Stimulated activated naive CD4-positive, alpha-beta T cell treated with Interleukin-2 at 50 U/mL for 16 hours (primary cell): ENCODE data around the gene MTX1.
A peak's percentile ranks its signal among the peaks of the same experiment; 100 is the strongest.
"Not testable (repeated sequence)": the region's sequence is repeated elsewhere in the genome, so short reads cannot be mapped to it uniquely, and the experiment has no call there.

ENCODE experiments used
- DNase-seq: peaks from one replicate; lab custom pipeline; 2025; lab: John Stamatoyannopoulos, UW

The MTX1 gene

DNA sequence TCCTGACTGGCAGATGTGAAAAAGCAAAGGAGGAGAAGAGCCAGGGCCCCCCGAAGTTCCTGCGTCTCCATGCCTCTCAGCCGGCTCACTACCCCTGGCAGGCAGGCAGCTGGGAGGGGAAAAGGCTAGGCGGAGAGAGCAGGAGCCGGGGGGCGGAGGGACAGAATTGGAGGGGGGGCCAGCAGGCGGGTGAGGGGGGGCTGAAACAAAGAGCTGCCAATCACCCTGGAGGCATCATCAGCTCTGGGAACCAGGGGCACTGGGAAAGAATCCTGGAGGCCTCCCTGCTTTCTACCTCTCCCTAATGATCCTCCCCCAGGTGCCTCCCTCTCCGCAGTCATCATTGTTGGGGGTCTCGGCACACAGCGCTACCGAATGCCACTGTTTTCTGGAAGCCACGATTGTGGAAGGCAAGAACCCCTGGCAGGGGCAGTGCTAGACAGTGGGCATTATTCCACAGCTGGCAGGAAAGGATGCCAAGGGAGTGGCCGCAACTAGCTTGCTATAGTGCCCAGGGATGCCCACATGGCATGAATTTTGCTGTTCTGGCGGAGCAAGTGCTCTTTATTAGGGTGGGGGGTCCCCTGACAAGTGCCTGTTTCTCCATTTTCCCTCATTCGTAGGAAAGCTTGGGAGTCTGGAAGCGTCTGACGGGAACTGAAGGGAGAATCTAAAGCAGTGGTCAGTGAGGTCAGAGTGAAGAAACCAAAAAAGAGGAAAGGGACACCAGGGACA lies 522 bp upstream of the MTX1 start, which contains the start of gene THBS3:
TSS of gene THBS3 (minus strand) at position 92 of the 735 bp plus-strand sequence. CDS start at position 71, 21 bp downstream.
- no peak for DNase-seq

DNA sequence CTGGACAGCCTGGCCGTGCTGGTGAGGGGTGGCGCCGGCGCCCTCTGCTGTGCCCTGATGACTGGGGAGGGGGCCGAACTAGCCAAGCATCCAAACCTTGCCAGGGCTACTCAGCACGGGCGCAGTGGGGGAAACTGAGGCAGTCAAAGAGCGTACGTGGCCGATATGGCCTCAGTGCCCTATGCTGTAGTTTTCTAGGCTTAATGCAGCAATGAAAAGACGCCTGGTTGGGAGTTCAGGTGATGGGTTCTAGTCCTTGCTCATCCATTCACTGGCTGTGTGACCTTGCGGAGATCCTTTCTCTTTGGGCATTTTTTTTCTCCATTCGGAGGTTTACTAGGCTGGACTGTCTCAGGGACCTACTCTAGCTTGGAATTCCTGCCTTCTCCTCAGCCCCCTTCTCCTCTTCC lies 822 bp downstream of the MTX1 start:
- DNase-seq: no peak

DNA sequence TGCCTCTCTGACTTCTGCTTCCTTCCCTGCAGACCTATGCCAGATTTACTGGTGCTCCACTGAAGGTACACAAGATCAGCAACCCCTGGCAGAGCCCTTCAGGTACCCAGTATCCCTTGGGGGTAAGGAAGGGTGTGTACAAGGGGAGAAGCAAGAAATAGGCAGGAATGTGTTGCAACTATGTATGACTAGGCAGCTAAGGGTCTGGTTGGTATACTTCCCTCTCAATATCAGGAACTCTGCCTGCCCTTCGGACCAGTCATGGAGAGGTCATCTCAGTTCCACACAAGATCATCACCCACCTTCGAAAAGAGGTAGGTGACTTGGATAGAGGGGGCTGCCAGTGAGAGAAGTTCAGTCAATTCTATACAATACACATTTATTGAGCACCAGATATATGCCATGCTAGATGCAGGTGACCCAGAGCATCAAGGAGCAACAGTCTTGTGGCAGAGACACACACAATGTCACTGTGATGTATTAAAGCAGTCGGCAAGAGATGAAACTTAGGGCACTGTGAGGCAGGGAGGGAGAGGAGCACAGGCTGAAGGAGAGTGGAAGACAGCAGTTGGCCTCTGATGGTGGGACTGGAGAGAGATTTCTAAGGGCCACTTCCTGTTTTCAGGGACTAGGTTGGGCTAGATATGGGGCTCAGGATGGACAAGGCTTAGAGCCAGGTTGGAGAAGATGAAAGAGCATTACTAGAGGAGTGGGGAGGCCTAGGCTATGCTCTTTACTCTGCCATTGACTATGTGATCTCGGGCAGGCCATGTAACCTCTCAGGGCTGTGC lies 2.0 kb downstream of the MTX1 start:
- DNase-seq: no peak

DNA sequence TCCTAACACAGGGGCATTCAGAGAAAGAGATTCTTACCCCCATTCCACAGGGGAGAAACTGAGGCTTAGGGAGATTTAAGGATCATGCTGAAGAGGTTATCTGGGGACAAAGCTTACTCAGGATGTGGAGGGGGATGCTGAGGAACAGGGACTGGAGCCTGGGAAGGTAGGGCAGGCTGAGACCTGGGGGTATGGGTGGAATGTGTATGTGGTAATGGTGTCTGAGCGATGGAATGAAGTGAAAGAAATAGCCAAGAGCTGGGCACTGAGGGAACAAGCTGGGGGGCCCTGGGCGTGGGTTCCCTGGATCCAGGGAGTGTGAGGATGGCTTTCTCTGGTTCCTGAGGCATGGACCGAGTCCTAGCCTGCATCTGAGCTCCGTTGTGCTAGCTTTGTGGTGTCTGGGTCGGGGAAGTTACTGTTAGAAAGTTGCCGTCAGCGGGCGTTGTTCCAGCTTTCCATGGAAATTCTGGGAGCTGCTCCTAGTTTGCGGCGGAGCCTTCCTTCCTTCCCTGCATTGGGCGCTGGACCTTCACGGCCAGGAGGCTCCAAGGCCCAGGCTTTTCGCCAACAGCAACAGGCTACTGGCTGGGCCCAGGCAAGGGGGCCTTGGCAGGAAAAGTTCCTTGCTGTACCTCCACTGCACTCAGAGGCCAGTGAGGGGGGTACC lies 3.0 kb downstream of the MTX1 start:
- DNase-seq: not testable (repeated sequence)

DNA sequence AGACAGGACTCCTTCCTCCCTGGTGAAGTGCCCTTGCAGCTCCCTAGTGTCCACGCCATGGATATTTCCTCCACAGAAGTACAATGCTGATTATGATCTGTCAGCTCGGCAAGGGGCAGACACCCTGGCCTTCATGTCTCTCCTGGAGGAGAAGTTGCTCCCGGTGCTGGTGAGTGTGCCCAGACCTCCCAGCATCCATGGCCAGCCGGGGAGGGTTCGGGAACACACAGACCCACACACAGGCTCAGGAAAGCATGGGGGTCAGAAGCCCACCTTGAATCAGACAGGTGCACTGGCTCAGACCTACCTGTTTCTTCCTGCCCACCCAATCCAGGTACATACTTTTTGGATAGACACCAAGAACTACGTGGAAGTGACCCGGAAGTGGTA lies 3.6 kb downstream of the MTX1 start:
- not testable (repeated sequence) for DNase-seq

DNA sequence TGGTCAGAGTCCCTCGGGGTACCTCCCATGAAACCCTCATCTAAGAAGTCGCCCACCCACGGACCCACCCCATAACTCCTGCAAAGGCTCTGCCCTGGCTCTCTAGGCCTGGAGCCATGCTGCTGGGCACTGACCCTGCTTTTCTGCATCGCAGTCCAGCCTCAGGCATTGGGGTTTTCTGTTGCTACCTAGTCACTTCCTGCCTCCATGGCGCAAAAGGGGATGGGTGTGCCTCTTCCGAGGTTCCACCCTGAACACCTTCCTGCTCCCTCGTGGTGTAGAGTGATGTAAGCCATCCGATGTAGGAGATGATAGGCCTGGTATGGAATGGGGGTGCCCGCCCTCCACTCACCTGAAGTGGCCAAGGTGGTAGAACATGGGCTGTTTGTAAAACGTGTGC lies 6.2 kb downstream of the MTX1 start:
- not testable (repeated sequence) for DNase-seq

DNA sequence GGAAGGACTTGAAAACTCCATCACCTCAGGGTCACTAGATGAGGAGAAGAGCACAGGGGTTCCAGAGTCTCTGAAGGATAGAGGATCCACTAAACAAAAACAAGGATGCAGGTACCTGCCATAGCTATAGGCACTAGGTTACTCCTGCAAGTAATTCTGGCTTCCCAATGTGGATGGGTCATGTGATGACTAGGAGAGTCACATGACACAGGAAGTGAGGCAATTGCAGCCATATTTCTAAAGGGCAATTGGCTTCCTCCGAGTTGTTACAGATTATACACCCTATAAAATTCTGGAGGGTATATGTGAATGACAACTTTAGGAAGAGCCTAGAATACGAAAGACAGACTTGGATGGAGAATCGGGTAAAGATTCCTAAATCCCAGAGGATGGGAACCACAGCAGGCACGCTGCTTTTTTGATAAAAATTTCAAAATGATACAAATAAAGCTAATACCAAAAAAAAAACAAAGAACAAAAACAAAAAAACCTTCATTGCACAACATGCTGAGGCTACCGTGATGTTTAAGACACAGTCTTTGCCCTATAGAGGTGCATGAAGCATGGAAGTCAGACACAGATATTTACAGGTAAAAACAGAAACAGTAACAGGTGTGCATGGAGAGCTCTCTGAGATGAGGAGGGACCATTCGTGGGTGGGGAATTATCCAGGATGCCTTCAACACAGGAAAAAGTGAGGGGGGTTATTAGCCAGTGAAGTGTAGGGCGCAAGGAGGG lies 10.5 kb downstream of the MTX1 start:
- no peak for DNase-seq

DNA sequence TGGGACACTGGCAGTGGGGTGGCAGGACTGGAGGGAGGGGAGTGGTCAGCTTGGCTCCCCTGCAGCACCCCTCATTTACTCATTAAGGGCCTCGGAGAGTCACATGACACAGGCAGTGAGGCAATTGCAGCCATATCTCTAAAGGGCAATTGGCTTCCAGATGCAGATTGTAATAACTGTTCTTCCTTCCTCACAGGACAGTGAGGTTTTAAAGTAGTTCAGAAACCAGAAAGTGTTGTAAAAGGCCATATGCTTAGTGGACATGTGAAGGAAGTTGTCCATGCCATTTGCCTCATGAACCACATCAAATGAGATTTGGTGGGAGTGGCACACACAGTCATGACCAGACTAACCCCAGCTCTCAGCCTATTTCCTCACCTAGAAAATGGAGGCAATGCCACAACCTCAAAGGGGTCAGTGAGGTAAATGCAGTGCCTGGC lies 11.1 kb downstream of the MTX1 start:
- DNase-seq: no peak

DNA sequence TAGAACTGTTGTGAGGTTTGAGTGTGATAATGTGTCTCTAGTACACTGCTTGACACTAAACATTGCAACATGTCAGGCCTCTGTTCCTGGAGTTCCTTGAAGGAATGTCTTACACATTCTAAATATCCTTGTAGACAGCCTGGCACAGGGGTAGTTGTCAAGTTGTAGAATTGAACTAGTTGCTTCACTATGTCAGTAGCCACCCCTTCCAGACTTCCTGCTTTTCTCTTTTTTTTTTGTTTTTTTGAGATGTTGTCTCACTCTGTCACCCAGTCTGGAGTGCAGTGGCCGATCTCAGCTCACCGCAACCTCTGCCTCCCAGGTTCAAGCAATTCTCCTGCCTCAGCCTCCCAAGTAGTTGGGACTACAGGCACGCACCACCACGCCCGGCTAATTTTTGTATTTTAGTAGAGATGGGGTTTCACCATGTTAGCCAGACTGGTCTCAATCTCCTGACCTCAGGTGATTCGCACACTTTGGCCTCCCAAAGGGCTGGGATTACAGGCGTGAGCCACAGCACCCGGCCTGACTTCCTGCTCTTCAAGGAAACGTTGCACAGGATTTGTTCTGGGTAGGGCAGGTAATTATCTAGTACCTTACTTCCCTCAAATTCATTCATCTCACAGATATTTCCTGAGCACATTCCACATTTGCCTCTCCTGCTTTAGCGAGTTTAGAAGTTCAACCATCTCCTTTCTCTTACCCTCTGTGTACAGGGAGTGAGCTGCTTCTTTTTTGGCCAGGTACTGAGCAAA lies 11.9 kb downstream of the MTX1 start:
- DNase-seq: not testable (repeated sequence)

DNA sequence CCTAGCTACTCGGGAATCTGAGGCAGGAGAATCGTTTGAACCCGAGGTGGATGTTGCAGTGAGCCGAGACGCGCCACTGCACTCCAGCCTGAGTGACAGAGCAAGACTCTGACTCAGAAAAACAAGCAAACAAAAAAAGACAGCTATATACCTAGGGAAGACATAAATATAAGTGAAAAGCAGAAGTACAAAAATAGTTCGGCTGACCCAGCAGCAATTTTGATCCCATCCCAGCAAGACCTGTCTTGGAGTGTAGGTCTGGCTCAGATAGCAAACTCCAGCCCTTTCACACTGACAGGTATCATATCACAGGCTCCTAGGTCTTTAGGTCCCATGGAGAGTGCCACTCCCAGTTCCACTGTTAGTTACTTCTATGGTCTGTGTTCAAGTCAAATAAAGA lies 14.6 kb downstream of the MTX1 start:
- DNase-seq: no peak

DNA sequence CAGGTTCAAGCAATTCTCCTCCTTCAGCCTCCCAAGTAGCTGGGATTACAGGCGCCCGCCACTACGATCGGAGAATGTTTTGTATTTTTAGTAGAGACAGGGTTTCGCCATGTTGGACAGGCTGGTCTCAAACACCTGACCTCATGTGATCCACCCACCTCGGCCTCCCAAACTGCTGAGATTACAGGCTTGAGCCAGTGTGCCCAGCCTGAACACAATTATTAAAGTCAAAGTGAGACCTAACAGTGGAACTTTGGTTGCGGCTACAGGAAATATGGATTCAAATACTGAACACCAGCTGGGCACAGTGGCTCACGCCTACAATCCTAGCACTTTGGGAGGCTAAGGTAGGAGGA lies 16.9 kb downstream of the MTX1 start:
- DNase-seq: not testable (repeated sequence)

DNA sequence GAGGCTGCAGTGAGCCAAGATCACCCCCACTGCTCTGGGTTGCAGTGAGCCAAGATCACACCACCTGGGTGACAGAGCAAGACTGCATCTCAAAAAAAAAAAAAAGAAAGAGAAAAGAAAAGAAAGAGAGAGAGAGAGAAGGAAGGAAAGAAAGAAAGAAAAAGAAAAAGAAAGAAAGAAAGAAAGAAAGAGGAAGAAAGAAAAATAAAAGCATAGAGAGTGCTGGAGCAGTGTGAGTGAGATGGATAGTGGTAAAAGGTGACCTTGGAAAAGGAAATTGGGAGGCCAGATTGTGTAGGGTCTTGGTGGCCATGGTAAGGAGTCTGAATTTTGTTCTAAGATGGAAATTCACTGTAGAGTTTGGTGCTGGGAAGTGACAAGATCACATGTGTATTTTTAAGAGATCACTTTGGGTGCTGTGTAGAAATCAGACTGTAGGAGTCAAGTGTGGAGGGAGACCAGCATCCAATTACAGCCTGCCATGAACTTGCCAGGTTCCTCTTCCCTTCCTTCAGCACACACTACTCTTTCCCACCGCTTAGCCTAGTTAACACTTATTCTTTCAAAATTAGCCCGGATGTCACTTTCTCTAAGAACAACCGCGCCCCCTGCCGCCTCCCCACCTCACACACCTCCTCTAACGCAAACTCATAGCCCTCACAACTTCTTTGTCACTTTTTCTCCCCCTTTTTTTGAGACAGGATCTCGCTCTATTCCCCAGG lies 17.9 kb downstream of the MTX1 start:
- DNase-seq: peak; percentile 81

DNA sequence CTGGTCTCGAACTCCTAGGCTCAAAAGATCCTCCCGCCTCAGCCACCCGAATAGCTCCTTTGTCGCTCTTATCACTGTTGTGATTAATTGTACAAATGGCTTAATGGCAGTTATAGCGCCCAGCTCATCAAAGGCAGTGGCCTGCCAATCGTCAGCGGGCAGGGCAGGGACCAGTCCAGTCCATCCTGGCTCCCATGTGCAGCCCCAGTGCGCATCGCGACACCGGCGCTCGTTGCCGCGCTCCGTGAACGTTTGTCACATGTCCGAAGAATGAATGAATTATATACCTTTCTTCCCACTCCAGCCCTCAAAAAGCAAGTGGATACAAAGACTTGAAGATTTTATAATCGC lies 18.4 kb downstream of the MTX1 start:
- DNase-seq: peak; percentile 58

DNA sequence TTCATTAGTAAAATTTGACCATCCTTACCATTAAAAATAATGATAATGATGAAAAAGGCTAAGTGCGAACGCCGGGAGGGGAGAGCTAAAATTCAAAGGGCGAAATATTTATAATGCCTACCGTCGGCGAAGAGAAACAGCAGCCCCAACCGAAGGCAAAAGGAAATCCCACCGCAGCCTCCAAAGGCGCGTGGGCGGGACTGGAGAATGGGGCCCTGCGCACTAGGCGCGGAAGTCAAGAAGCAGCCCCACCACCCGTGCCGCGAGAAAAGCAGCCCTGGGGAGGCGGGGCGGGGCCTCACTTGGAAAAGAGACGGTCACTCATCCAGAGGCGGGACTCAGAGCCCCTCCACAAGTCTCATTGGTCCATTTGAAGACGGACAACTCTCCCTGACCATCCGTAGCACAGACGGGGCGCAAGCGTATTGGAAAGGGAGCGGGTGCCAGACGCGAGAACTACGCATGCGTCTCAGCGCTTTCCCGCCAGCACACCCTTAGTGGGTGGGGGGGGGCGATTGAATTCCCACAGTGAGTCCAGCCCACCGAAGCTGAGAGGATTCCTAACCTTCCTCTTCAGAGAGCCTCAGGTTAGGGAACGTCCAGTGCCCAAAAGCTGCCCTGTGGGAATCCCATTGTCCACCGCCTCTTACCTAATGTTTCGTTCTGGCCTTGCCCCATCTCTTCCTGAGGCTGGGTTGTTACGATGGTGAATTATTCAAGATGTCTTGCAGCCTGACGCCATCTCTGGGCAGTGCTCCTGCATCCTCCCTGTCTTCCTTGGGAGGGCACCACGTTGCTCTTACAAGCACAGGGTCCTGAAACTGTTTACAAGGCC lies 19.0 kb downstream of the MTX1 start:
- peak; percentile 99 for DNase-seq

DNA sequence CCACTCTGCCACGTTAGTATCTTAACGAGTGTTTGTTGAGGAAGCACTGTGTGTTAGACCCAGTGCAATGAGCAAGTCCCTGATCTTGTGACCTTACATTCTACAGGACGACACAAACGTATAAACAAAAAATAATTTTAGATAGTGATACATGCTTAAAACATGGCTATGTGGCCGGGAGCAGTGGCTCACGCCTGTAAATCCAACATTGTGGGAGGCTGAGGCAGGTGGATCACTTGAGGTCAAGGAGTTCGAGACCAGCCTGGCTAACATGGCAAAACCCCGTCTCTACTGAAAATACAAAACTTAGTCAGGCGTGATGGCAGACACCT lies 19.6 kb downstream of the MTX1 start:
- no peak for DNase-seq

DNA sequence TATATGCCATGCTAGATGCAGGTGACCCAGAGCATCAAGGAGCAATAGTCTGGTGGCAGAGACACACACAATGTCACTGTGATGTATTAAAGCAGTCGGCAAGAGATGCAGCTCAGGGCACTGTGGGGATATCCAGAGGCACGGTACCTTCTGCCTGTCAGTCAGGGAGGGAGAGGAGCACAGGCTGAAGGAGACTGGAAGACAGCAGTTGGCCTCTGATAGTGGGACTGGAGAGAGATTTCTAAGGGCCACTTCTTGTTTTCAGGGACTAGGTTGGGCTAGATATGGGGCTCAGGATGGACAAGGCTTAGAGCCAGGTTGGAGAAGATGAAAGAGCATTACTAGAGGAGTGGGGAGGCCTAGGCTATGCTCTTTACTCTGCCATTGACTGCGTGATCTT lies 22.8 kb downstream of the MTX1 start:
- not testable (repeated sequence) for DNase-seq

DNA sequence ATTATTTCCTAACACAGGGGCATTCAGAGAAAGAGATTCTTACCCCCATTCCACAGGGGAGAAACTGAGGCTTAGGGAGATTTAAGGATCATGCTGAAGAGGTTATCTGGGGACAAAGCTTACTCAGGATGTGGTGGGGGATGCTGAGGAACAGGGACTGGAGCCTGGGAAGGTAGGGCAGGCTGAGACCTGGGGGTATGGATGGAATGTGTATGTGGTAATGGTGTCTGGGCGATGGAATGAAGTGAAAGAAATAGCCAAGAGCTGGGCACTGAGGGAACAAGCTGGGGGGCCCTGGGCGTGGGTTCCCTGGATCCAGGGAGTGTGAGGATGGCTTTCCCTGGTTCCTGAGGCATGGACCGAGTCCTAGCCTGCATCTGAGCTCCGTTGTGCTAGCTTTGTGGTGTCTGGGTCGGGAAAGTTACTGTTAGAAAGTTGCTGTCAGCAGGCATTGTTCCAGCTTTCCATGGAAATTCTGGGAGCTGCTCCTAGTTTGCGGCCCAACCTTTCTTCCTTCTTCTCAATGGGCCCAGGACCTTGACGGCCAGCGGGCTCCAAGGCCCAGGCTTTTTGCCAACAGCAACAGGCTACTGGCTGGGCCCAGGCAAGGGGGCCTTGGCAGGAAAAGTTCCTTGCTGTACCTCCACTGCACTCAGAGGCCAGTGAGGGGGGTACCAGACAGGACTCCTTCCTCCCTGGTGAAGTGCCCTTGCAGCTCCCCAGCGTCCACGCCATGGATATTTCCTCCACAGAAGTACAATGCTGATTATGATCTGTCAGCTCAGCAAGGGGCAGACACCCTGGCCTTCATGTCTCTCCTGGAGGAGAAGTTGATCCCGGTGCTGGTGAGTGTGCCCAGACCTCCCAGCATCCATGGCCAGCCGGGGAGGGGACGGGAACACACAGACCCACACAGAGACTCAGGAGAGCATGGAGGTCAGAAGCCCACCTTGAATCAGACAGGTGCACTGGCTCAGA lies 23.8 kb downstream of the MTX1 start:
- not testable (repeated sequence) for DNase-seq

DNA sequence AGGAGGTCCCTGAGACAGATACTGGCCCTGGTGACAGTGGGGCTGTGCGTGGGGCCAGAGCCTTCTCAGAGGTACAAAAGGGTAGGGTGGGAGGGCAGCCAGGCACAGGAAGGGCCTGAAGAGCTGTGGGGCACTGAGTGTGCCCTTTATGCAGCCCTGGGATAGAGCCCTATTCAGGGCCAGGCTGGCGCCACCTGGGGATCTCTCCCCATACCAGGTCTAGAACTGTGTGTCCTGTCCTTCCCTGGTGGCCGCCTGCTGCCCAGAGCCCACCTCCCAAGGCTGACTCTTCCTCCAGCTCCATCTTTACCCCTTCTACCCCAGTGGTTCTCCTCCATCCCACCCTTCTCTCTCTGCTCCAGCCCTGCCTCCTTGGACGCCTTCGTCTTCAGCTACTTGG lies 25.0 kb downstream of the MTX1 start:
- DNase-seq: not testable (repeated sequence)

DNA sequence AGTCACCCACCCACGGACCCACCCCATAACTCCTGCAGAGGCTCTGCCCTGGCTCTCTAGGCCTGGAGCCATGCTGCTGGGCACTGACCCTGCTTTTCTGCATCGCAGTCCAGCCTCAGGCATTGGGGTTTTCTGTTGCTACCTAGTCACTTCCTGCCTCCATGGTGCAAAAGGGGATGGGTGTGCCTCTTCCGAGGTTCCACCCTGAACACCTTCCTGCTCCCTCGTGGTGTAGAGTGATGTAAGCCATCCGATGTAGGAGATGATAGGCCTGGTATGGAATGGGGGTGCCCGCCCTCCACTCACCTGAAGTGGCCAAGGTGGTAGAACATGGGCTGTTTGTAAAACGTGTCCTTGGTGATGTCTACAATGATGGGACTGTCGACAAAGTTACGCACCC lies 26.9 kb downstream of the MTX1 start:
- not testable (repeated sequence) for DNase-seq
